Adrenal gland (tissue), 5 donors: ENCODE results near the gene OTUB1.

Experiments used
- POLR2A ChIP-seq, 2 donors: fragments of 450-650 bp; IDR thresholded peaks; one replicate each; pipeline ENCODE4 v1.6.1; 2017; ENCODE audit warnings: antibody characterized with exemption in 2 of 2, mild to moderate bottlenecking in 2 of 2, moderate library complexity in 1 of 2
- TF ChIP-seq, protein P1 (sequence below), 6 experiments: fragments of 450-650 bp in 4 of 6; fragments of 200-600 bp in 2 of 6; sonication (generic) in 1 of 6; IDR thresholded peaks; 1 replicate in 5 of 6; 2 replicates in 1 of 6; pipeline versions ENCODE4 v1.5.1 to v1.8.0; 2016 to 2021; ENCODE audit warnings: antibody characterized with exemption in 6 of 6, mild to moderate bottlenecking in 2 of 6, moderate library complexity in 1 of 6
- donor health status: DM: no; HTN: no; CAD: no.

DNA sequence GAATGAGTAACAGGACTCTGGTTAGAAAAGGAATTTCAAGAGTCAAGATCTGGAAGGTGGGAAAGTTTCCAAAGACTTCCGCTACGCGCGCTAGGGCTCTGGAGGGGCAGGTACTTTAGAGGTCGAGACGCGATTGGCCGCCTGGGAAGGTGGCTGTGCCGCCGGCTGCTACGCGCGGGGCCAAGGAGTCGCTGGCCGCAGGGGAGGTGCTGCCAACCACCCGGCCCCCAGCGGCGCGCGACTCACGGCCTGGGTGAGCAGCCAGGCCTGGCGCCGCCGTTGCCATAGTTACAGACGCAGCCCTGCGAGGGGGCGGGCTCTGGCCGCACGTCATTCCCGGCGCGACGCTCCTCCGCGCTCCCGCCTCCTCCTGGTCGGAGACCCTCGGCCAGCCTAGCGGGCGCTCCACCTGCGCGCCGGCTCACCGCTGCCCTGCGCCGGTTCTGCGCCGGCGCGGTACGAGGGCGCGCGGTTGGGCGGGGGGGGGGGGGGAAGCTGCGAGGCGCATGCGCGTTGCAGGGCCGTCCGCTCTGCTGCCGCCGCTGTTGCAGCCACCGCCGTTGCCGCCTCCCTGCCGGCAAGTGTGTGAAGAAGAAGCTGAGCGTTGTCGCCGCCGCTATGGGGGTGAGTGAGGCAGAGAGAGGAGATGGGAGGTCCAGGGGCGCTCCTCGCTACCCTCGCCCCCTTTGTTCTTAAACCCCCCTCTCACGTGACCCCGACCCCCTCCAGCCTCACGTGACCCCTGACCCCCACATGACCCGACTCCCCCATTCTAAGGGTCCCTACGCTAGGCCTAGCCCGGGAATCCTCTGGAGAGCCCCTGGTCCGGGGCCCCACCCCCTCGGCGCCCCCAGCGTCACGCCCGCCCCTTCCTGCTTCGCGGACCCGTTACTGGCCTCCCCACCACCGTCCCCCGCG, 47.5 kb upstream of the OTUB1 start, which contains the start of gene NAA40:
- TF ChIP-seq, protein P1, sequence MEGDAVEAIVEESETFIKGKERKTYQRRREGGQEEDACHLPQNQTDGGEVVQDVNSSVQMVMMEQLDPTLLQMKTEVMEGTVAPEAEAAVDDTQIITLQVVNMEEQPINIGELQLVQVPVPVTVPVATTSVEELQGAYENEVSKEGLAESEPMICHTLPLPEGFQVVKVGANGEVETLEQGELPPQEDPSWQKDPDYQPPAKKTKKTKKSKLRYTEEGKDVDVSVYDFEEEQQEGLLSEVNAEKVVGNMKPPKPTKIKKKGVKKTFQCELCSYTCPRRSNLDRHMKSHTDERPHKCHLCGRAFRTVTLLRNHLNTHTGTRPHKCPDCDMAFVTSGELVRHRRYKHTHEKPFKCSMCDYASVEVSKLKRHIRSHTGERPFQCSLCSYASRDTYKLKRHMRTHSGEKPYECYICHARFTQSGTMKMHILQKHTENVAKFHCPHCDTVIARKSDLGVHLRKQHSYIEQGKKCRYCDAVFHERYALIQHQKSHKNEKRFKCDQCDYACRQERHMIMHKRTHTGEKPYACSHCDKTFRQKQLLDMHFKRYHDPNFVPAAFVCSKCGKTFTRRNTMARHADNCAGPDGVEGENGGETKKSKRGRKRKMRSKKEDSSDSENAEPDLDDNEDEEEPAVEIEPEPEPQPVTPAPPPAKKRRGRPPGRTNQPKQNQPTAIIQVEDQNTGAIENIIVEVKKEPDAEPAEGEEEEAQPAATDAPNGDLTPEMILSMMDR (IDR thresholded peaks at IDR 0.05): peak in 1 of 6 experiments; percentile 1
- TF ChIP-seq POLR2A (IDR thresholded peaks at IDR 0.05): peak; percentile 26 to 48
